HG02678 (cell line): ENCODE measurements around the gene HNRNPA1L2.
"Not testable (repeated sequence)": the region's sequence is repeated elsewhere in the genome, so short reads cannot be mapped to it uniquely, and the experiment has no call there.

Source experiments
- ATAC-seq: cut with Tn5 transposase; IDR thresholded peaks from one replicate; pipeline ENCODE4 v1.9.1; 2021; ENCODE audit warnings: mild to moderate bottlenecking, moderate library complexity; ENCODE audit not compliant: unreplicated experiment

Gene HNRNPA1L2

DNA sequence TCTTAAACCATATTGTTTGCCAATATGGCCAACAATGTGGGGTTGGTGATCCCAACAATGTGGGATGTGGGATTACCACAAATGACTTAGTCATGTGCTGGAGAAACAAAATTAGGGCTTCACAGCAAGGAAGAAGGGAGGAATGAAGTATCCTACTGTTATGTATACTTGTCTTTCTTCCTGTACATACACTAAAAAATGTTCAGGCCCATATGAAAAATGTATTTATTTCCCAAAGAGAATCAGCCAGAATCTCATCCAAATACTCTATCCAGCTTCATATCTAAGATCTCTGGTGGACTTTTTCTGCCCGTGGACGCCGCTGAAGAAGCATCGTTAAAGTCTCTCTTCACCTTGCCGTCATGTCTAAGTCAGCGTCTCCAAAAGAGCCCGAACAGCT, at the start of gene HNRNPA1L2:
TSS of gene HNRNPA1L2 (plus strand) at position 301 of the 400 bp plus-strand sequence. CDS start at position 363, 62 bp downstream.
- no peak for ATAC-seq

DNA sequence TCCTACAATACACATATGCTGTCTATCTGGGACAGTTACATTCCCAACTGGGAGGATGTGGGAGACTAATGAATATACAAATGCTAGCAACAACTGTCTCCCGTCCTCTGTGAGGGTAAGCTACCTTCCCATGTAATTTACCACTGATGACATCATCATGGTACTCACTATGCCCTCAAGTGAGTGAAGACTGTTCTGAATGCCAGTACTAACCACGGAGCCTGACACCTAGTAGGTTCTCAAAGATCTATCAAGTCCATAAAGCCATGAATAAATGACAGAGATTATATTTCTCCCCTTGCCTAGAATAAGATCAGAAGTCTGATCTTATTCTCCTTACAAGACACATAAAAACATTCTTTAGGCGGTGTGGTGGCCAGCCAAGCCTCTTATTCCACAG, 49.1 kb upstream of the HNRNPA1L2 start:
- ATAC-seq = not testable (repeated sequence)

DNA sequence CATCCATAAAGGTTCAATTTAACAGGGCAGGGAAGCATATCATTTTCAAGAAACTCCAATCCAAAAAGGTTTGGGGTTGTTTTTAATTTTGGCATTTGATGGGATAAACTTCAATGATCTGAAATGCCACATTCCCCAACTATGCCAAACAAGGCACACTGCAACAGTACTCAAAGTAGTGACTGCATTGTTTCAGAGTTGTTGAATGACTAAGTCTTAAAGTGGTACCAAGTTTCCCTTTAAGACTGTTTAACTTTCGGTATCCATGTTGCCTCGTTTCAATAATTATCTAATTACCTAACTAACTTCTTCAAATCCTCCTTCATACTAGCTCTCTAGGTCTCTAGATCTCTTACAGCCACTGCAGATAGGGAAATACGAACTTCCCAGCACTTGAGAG, 48.4 kb upstream of the HNRNPA1L2 start:
- ATAC-seq = not testable (repeated sequence)

DNA sequence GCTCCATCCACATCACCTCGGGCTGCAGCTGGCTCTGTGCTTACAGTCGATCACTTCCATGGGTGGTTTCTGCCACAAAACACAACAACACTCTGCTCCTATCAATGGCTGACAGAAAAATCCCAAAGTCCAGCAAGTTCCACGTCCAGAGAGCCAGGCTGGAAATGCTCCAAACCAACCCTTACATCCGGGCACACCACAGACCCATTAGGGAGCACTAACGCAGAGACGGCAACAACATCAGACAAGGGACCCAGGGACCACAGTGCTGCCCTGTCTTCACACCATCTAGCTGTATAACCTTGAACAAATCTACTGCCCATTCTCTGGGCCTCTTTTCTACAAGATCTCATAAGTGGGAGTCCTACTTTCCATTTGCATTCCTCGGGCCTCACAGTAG, 47.9 kb upstream of the HNRNPA1L2 start:
- not testable (repeated sequence) for ATAC-seq

DNA sequence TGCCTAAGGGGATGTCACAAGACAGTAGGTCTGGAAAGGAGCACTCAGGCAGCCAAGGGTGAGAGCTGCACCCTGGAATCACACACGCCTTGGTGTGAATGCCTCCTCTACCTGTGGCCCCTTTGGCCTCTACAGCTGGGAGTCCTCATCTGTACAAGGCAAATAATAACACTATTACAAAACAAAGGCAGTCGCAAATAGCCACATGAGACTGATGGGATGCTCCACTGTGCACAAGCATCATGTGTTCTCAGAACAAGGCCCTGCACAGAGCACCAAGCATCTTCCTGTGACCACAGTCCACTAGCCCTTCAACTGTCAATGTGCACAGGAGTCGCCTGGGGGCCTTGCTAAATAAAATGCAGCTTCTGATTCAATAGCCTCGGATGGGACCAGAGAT, 44.6 kb upstream of the HNRNPA1L2 start:
- ATAC-seq = no peak

DNA sequence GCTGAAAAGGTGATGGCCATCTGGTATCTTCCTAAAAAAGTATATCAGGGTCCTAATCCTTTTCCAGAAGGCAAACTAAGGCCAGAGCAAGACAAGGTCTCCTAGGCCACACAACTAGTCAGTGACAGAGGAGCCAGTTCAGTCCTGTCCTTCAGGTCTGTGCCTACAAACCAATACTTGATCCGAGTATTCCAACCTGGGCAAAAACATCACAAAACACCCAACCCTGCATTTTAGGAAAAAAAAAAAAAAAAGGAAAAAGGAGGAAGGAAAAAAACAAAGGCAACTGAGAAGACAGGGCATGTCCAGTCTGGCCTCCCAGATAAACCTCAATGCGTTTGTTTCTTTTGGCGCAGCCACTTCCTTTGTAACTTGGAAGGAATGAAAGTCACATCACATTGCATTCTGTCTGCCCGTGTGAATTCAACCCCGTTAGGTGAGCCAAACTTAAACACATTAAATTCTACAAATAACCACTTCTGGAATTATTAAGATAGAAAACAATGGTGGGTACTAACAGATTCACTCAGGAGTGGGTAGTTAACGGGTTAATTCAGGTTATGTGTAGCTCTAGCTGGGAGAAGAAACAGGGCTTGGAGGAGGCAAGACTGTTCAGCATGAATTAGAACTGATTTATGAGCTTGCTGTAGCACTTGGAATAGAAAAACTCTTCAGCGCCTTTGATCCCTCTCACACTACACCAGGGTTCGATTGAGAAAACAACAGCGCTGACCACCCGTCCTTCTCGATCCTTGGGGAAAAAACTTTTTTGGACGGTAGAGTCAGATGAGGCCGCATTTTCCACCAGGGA, 43.0 kb upstream of the HNRNPA1L2 start:
- ATAC-seq = peak; percentile 11

DNA sequence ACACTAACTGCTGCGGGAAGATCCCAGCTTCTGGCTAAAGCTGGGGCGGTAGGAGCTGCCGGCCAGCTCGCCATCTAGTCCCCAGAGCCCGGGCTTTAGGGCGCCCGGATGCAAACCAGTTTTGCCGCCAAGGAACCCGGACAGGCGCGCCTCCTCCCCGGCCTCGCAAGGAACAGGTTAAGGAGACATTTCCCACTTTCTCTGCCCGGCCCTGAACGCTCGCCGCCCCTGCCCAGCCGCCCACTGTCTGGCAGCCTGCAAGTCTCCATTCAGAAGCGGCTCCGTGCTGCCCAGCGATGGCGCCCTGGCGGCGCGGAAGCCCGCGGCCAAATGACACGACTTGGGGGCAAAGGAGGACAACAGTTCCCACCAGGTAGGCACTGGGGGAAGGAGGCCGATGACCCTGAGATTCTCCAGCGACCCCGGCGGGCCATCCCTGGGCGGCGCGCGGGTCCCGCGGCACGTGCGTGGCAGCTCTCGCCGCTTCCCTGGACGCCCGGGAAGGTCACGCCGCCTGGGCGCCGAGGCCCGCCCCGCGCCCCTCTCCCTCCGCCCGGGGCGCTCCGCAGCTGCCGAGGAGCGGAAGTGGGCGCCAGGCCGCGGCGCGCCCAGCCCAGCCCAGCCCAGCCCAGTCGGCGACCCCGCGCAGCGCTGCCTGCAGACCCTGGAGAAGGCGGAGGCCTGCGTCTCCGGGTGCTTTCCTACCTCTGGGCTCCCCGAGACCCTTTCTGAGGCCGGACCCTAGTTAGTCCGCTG, 42.2 kb upstream of the HNRNPA1L2 start:
- peak; percentile 93 for ATAC-seq

DNA sequence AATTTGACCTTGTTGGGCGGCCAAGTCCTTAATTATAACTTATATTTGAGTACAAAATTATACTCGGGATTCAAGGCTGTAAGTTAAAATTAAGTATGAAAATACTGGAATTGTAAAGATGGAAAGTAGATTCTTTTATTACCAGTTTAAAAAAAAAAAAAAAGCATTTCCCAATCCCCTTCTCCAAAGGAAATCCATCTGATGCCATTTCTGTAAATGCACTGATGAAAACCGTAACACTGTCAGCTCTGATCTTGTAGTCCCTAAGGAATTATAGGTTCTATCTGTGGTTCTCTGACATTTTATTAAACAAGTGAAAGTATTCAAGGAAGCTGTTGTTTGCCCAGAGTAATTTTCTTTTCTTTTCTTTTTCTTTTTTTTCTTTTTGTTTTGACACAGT, 41.6 kb upstream of the HNRNPA1L2 start:
- ATAC-seq = no peak

DNA sequence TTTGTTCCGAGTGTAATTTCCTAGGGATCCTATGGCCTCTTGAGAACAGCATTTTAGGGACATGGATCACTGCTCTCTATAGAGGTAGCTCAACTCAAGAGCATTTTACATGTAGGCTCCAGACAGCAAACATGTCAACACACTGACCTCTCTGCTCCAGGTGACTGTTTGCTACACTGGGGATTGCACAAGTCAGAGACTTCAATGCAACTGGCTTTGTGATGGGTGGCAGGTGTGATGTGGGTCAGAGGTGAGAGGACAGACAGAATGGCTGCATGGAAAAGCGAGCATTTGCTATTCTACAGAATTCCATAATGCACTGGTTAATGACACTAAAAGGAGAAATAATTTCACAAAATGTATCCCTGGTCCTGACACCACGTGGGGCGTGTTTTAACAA, 38.9 kb upstream of the HNRNPA1L2 start:
- ATAC-seq = not testable (repeated sequence)

DNA sequence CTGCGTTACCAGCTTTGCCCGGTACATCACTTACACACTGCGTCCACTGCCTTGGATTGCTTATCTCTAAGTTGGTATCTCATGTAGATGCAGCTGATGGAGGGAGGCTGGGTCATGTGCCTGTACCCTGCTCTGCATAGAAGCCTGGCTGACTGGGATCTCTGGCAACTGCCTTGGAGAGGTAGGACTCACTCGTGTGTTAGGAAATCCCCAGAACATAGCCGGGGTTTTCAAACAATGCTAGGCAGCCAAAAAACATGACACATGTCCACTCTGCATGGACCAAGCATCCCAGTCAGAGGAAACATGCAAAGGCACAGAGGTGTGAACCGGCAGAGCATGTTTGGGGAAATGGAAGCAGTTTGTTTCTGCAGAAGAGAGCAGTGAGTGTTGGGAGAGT, 36.1 kb upstream of the HNRNPA1L2 start:
- ATAC-seq = not testable (repeated sequence)

DNA sequence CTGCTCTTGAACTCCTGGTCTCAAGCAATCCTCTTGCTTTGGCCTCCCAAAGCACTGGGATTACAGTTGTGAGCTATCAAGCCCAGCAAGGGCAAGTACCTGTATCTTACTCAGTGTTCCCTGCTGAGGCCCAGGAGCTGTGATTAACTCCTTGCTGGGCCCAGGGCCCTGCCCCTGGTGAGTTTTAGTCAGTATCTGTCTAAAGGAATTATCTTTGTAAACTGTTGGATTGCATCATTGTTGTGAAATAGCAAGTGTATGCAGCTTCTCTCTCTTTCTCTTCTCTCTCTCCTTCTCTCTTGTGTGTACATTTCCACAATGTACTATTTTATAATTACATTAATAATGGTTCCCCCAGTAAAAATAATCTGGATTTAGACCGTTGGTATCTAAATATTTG, 35.4 kb upstream of the HNRNPA1L2 start:
- not testable (repeated sequence) for ATAC-seq

DNA sequence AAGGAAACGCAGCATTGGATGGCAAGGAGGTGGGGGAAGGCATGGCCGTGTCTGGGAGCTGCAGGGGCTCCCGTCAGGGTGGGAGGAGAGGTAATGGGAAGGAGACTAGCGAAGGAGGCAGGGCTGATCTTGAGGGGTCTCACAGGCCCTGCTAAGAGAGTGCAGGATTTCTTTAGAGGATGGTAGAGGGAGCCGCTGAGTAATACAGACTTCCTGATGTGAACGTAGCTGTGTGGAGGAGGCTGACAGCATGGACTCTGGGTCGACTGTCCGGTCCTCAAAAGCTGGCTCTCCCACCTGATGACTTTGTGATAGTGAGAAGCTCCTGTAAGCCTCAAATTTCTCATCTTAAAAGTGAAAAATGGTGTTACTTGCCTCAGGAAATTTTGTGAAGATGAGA, 34.0 kb upstream of the HNRNPA1L2 start:
- ATAC-seq = not testable (repeated sequence)

DNA sequence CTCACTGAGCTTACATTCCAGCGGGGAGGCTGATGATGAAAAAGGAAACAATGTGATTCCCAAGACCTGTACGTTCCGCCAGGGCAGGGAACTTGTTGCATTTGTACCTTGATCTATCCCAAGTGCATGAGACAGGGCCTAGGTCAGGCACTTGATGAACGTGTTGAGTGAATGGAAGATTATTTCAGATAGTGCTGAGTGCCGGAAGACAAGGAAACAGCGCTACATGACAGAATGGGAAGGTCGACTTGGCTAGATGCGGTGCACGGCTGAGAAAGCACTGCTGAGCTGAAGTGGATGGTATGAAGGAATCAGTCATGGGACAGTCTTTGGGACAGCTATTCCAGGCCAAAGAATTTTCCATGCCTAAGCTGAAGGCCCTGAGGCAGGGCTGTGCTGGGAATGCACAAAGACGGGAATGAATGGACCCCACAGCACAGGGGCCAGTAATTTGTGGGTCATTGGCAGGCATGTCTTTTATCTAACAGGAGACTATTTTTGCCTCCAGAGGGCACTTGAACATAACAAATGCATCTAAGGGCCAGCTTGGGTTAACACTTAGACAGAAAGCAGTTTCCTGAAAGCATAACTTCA, 33.1 kb upstream of the HNRNPA1L2 start:
- ATAC-seq = peak; percentile 81

DNA sequence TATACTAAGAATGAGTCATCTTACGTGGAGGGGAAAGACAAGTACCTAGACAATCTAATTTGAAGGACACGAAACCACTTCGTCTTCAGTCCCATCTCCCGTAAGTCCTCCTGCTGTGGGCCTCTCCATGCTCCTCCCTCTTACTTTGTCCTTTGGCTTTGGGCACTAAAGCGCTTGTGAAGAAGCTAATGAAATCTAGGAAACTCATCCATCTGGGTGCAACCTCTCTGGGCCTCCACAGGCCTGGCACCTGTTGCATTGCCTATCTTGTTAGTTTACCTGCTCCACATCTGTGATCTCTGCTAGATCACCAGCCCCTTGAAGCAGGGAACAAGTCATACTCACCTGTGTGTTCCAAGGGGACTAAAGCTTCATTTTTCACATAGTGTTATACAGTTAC, 32.1 kb upstream of the HNRNPA1L2 start:
- ATAC-seq = not testable (repeated sequence)

DNA sequence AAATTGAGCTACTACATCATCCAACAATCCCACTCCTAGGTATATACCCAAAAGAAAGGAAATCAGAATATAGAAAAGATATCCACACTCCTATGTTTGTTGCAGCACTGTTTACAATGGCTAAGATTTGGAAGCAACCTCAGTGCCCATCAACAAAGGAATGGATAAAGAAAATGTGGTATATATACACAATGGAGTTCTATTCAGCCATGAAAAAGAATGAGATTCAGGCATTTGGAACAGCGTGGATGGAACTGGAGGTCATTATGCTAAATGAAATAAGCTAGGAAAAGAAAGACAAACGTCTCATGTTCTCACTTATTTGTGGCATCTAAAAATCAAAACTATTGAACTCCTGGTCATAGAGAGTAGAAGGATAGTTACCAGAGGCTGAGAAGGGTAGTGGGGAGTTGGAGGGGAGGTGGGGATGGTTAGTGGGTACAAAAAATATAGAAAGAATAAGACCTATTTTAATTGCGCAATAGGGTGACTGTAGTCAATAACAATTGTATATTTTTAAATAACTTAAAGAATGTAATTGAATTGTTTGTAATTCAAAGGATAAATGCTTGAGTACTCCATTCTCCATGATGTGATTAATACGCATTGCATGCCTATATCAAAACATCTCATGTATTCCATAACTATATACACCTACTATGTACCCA, 27.0 kb upstream of the HNRNPA1L2 start:
- ATAC-seq = no peak

DNA sequence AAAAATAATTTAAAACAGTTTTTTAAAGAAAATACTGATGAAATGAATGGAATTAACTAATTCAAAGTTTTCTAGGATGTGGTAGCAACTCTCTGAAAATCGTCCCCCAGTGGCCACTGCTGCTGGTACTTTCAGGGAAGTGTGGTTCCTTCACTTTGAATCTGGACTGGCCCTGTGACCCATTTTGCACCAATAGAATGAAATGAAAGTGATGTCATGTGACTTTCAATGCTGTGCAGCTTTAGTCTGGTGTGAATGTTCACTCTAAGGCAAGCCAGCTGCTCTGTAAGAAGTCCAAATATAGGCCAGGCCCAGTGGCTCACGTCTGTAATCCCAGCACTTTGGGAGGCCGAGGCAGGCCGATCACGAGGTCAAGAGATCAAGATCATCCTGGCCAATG, 26.4 kb upstream of the HNRNPA1L2 start:
- ATAC-seq = no peak

DNA sequence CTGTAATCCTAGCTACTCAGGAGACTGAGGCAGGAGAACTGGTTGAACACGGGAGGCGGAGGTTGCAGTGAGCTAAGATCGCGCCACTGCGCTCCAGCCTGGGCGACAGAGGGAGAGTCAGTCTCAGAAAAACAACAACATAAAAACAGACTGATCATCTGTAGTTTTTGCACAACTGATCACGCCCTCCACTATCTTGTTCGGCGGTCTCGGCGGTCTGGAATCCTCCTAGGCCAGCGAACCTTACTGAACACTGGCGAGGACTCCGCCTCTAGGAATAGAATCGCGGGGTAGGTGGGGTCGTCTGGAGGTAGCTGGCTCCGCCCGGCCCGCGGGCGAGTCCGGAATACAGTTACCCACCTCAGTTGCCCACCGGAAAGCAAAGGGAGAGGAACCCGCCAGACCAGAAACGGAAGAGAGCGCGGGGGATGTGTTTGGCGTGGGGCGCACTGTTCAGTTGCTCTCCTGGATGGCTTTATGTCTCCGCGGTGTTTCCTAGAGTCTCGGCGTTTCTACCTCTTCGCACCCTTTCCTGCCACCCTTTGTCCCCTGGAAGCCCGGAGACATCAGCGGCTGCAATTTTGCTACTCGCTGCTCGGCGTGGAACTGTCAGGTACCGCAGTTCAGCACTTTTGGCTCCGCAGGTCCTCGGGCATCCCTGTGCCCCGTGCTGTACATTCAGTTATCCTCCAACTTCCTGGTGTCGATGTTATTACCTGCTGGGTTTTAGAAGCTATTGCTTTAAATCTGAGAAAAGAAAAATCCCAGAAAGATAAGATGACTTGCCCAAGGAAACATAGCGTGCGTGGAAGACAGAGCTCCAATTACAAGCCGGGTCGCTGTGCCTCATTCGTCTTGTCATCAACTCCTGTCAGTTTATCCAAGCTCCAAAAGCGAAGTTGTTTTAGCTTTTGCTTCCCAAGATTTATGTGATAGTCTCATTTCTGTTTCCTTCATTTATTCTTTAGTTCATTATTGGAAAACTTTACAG, 24.9 kb upstream of the HNRNPA1L2 start:
- ATAC-seq = peak; percentile 97

DNA sequence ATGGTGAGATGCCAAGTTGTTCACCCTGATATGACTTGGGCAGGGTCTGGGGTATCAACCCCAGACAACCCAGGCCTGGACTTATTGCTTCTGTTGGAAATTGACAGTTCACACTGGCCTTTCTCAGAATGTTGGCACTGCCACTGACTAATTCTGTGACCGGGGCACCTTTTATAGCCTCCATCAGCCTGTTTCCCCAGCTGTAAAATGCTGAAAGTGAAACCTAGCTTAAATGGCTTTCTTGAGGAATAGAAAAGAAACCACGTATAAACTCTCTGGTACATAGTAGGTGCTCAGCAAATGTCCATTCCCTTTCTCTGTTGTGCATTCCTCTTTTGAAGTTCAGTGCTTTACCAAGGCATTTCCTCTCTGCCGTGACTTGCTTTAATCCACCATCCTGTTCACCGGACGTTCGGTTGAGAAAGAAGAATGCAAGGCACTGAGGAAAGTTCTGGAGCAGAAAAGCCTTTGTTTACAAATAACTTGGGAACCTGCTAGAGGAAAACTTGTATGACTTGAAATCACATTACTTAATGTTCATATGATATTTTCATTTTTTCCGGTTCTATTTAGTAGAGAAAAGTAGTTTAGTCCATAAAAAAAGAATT, 11.0 kb upstream of the HNRNPA1L2 start:
- peak; percentile 72 for ATAC-seq

DNA sequence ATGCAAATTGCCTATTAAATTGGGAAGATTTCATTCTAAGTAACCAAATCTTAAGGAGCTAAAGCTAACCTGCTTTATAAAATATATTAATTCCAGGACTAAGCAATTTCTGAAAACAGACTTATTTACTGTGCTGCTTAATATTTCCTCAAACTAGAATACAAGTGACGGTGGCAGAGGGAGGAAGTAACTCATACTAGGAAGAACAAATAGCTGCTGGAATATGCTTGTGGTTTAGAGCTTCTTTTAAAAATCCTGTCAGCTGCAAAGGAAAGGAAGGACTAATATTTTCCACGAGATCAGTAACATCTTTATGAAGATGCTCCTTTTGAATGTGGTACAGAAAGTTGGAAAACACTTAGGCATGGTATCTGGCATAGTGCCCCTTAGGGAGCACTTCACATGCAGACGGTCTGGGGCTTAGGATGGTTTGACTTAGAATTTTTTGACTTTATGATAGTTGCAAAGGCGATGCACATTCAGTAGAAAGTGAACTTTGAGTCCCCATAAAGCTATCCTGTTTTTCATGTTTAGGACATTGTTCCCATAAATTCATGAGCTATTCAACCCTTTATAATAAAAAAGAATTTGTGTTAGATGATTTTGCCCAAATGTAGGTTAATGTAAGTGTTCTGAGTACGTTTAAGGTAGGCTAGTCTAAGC, 3.4 kb upstream of the HNRNPA1L2 start:
- ATAC-seq = no peak
